Mucosa of descending colon (tissue), 3 donors: ENCODE results near the gene PCBP1. TPM values are rescaled to one million over a fixed set of nuclear protein-coding genes. Genes with fewer than 3 reads are reported as not detected.
"Not testable (repeated sequence)": the region's sequence is repeated elsewhere in the genome, so short reads cannot be mapped to it uniquely, and the experiment has no call there.

Experiments used
- ATAC-seq: fragments of 200-7000 bp; cut with Tn5 transposase; one replicate; pipeline ENCODE4 v1.9.1; 2020; ENCODE audit warnings: mild to moderate bottlenecking, moderate library complexity
- DNase-seq, 3 donors: peaks; one replicate each; pipeline ENCODE4 v3.0.0-alpha.2; 2020
- H3K36me3 ChIP-seq: fragments of 200-600 bp; one replicate; pipeline ENCODE4 v1.8.0; 2021; ENCODE audit warnings: low read depth, mild to moderate bottlenecking
- H3K4me1 ChIP-seq: fragments of 200-600 bp; one replicate; pipeline ENCODE4 v1.8.0; 2021; ENCODE audit warnings: low read depth, mild to moderate bottlenecking
- H3K4me3 ChIP-seq: fragments of 200-600 bp; one replicate; pipeline ENCODE4 v1.8.0; 2021; ENCODE audit warnings: mild to moderate bottlenecking
- H3K9me3 ChIP-seq: fragments of 200-600 bp; one replicate; pipeline ENCODE4 v1.8.0; 2021; ENCODE audit warnings: mild to moderate bottlenecking
- intact Hi-C, 2 donors: fragments of 100-400 bp; cut with DNase I in 1 of 2; cut with micrococcal nuclease in 1 of 2; formaldehyde crosslinking; loops; one replicate each; pipeline versions ENCODE4 v1.11.0 to v1.11.1; 2022; cut with DNase I, micrococcal nuclease
- total RNA-seq, 3 donors: library from RNA; stranded (reverse); fragmentation: NEBNext Ultra II Directional in 2 of 3; extraction: Animal tissue kit (Norgen Biotek cat#: 25700) in 2 of 3; gene quantifications; one replicate each; pipeline versions ENCODE4 v1.2.1 to v1.2.4, GENCODE V29; 2021 to 2023
- TF ChIP-seq, protein P1 (sequence below): fragments of 200-600 bp; IDR thresholded peaks from one replicate; pipeline ENCODE4 v1.8.0; 2022; ENCODE audit warnings: antibody characterized with exemption, mild to moderate bottlenecking
- donor health status: DM: no; HTN: no; CAD: no; lungs with moderate emphysema.
- donor health status: DM: no; HTN: no; CAD: no.
- donor health status: DM: no; HTN: yes; CAD: no.

The PCBP1 gene
- total RNA-seq, 3 donors from 2014 or later = 243 to 383 (median 266) TPM

DNA sequence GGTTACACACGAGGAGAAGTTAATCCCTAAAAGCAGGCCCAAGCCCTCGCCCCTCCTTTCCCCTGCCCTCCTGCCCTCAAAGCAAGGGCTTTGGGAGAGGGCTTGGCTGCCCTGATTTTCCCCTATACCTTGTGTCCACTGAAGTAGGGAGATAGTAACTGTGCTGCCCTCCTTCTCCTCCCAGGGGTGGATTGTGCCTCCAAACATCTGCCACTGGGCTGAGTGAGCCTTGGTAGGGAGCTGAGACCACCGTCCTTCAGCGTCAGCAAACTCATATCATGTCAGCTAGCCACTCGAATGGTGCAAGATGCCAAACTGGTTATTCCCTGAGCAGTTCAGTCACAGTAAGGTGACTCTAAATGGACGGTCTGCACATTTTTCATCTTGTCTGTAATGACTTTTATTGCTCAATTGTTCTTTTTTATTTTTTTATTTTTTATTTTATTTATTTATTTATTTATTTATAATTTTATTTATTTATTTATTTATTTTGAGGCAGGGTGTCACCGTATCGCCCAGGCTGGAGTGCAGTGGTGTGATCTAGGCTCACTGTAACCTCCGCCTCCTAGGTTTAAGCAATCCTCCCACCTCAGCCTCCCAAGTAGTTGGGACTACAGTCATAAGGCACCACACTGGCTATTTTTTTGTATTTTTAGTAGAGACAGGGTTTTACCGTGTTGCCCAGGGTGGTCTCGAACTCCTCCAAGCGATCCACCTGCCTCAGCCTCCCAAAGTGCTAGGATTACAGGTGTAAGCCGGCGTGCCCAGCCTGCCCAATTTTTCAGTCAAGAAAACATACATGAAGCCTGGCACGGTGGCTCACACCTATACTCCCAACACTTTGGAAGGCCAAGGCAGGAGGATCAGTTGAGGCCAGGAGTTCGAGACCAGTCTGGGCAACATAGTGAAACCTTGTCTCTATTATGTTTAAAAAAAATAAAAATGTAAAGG, 8.7 kb downstream of the PCBP1 start:
- no peaks in the 10 kb centered on the region for H3K9me3 ChIP-seq

DNA sequence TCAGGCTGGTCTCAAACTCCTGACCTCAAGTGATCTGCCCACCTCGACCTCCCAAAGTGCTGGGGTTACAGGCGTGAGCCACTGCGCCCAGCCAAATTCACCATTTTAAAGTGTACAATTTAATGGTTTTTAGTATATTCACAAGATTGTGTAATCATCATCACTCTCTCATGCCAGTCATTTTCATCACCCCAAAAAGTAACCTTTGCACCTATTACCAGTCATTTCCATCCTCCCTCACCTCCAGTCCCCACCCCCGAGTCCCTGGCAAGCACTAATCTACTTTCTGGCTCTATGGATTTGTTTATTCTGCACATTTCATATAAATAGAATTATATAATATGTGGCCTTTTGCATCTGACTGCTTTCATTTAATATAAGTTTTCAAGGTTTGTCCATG, 10.8 kb downstream of the PCBP1 start:
- ATAC-seq (no peak), DNase-seq (no peak)
- TF ChIP-seq, protein P1, sequence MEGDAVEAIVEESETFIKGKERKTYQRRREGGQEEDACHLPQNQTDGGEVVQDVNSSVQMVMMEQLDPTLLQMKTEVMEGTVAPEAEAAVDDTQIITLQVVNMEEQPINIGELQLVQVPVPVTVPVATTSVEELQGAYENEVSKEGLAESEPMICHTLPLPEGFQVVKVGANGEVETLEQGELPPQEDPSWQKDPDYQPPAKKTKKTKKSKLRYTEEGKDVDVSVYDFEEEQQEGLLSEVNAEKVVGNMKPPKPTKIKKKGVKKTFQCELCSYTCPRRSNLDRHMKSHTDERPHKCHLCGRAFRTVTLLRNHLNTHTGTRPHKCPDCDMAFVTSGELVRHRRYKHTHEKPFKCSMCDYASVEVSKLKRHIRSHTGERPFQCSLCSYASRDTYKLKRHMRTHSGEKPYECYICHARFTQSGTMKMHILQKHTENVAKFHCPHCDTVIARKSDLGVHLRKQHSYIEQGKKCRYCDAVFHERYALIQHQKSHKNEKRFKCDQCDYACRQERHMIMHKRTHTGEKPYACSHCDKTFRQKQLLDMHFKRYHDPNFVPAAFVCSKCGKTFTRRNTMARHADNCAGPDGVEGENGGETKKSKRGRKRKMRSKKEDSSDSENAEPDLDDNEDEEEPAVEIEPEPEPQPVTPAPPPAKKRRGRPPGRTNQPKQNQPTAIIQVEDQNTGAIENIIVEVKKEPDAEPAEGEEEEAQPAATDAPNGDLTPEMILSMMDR = no peak
- Histone ChIP-seq H3K9me3 (no peaks in the 10 kb centered on the region), H3K4me3 (no peak overlapping the region), H3K36me3 (no peaks in the 10 kb centered on the region), H3K4me1 (peaks cover 16% of the 10 kb centered on the region)
- intact Hi-C loops = no loop called here

More for the DNA sequence above, 8.7 kb downstream of the PCBP1 start:
- Histone ChIP-seq H3K4me1 (peaks cover 21% of the 10 kb centered on the region), H3K36me3 (no peaks in the 10 kb centered on the region), H3K4me3 (no peak overlapping the region)
- DNase-seq (no peak), ATAC-seq (no peak)
- TF ChIP-seq, protein P1 = no peak
- intact Hi-C loops = no loop called here

DNA sequence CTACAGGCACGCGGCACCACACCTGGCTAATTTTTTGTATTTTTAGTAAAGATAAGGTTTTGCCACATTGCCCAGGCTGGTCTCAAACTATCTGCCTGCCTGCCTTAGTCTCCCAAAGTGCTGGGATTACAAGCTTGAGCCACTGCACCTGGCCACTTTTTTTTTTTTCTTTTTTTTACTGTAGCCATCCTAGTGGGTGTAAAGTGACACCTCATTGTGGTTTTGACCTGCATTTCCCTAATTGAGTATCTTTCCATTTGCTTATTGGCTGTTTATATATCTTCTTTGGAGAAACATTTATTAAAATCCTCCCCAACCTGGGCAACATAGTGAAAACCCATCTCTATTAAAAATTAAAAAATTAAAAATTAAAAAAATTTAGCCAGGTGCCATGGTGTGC, 12.0 kb downstream of the PCBP1 start:
- Histone ChIP-seq H3K9me3 (no peaks in the 10 kb centered on the region), H3K36me3 (no peaks in the 10 kb centered on the region), H3K4me3 (no peak overlapping the region), H3K4me1 (peaks cover 16% of the 10 kb centered on the region)
- ATAC-seq (no peak), DNase-seq (no peak)
- intact Hi-C loops = no loop called here
- TF ChIP-seq, protein P1 = no peak

DNA sequence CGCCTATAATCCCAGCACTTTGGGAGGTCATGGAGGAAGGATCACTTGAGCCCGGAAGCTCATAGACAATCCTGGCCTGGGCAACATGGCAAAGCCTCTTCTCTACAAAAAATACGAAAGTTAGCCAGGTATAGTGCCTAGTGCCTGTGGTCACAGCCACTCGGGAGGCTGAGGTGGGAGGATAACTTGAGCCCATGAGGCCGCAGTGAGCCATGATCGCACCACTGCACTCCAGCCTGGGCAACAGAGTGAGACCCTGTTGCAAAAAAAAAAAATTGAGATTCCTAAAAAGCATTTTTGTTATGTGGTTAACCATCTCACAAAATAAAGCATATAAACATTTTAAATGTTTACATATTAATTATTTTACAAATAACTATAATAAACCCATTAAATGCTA, 13.9 kb downstream of the PCBP1 start:
- Histone ChIP-seq H3K9me3 (no peaks in the 10 kb centered on the region), H3K4me1 (peaks cover 3% of the 10 kb centered on the region), H3K4me3 (no peak overlapping the region), H3K36me3 (no peaks in the 10 kb centered on the region)
- ATAC-seq = no peak
- intact Hi-C loops = no loop called here
- no peak for DNase-seq
- TF ChIP-seq, protein P1 = no peak

DNA sequence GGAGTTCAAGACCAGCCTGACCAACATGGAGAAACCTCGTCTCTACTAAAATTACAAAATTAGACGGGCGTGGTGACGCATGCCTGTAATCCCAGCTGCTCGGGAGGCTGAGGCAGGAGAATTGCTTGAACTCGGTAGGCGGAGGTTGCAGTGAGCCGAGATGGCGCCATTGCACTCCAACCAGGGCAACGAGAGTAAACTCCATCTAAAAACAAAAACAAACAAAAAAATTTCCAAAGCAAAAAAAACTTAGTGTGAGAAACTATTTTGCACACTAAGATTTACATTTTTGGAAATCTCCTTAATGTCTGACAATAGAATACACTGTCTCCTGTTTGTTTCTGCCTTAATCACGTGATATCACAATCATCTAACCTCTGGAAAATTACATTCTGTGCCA, 14.4 kb downstream of the PCBP1 start:
- DNase-seq, H3K36me3 ChIP-seq, H3K4me3 ChIP-seq, H3K4me1 ChIP-seq, H3K9me3 ChIP-seq, intact Hi-C loops, ATAC-seq: not testable (repeated sequence)

- H3K36me3 ChIP-seq, H3K9me3 ChIP-seq, DNase-seq, ATAC-seq, intact Hi-C loops, H3K4me3 ChIP-seq, H3K4me1 ChIP-seq: not testable (repeated sequence)
These were observed 15.1 kb downstream of the PCBP1 start for GRCh38 chr2:70102323-70102905.
